Mesendoderm (in vitro differentiated cells): ENCODE results near the gene PARVA.

ENCODE experiments used
- DNase-seq: peaks from one replicate; pipeline ENCODE4 v3.0.0; 2013
- H2AK5ac ChIP-seq: 2 replicates; pipeline ENCODE4 v1.6.1; 2013; ENCODE audit warnings: low read length, inconsistent platforms
- H2BK120ac ChIP-seq: 2 replicates; pipeline ENCODE4 v1.6.1; 2013; ENCODE audit warnings: low read depth, mild to moderate bottlenecking, low read length, moderate library complexity, mixed read lengths
- H2BK15ac ChIP-seq: replicated peaks from 2 replicates; pipeline ENCODE4 v1.6.1; 2013; ENCODE audit warnings: low read depth, mild to moderate bottlenecking, moderate library complexity
- H2BK5ac ChIP-seq: 2 replicates; pipeline ENCODE4 v1.6.1; 2013; ENCODE audit warnings: low read length, inconsistent platforms
- H3K18ac ChIP-seq: 2 replicates; pipeline ENCODE4 v1.6.1; 2013; ENCODE audit warnings: mild to moderate bottlenecking, low read length, mixed read lengths
- H3K23ac ChIP-seq: one replicate; pipeline ENCODE4 v1.6.1; 2013; ENCODE audit warnings: low read length
- H3K27ac ChIP-seq: 2 replicates; pipeline ENCODE4 v1.5.1; 2013; ENCODE audit warnings: low read depth, mild to moderate bottlenecking, inconsistent platforms, low read length, moderate library complexity
- H3K27me3 ChIP-seq: 2 replicates; pipeline ENCODE4 v1.6.1; 2013; ENCODE audit warnings: low read length, control low read depth, mild to moderate bottlenecking, inconsistent platforms; ENCODE audit not compliant: insufficient read depth, poor library complexity
- H3K36me3 ChIP-seq: 2 replicates; pipeline ENCODE4 v1.6.1; 2013; ENCODE audit warnings: low read length, inconsistent platforms; ENCODE audit not compliant: control insufficient read depth, insufficient read depth
- H3K4ac ChIP-seq: one replicate; pipeline ENCODE4 v1.6.1; 2013; ENCODE audit warnings: low read depth, mild to moderate bottlenecking, low read length, moderate library complexity
- H3K4me1 ChIP-seq: 2 replicates; pipeline ENCODE4 v1.6.1; 2013; ENCODE audit warnings: low read depth, low read length, inconsistent platforms; ENCODE audit not compliant: control insufficient read depth
- H3K4me2 ChIP-seq: 2 replicates; pipeline ENCODE4 v1.6.1; 2013; ENCODE audit warnings: low read length
- H3K4me3 ChIP-seq: 2 replicates; pipeline ENCODE4 v1.5.1; 2013; ENCODE audit warnings: mild to moderate bottlenecking, low read length
- H3K56ac ChIP-seq: one replicate; pipeline ENCODE4 v1.6.1; 2013; ENCODE audit warnings: low read length
- H3K79me1 ChIP-seq: 2 replicates; pipeline ENCODE4 v1.6.1; 2013; ENCODE audit warnings: low read length, inconsistent platforms
- H3K79me2 ChIP-seq: 2 replicates; pipeline ENCODE4 v1.6.1; 2013; ENCODE audit warnings: mild to moderate bottlenecking, low read length; ENCODE audit not compliant: control insufficient read depth, insufficient read depth
- H3K9ac ChIP-seq: 2 replicates; pipeline ENCODE4 v1.6.1; 2013; ENCODE audit warnings: low read length, inconsistent platforms
- H4K5ac ChIP-seq: one replicate; pipeline ENCODE4 v1.6.1; 2013; ENCODE audit warnings: low read length
- H4K8ac ChIP-seq: one replicate; pipeline ENCODE4 v1.6.1; 2013; ENCODE audit warnings: low read depth, mild to moderate bottlenecking, control low read depth, low read length, moderate library complexity
- WGBS: extraction: QIAGEN DNeasy Blood & Tissue Kit; methylation state at CpG from one replicate; pipeline ENCODE4 v1.1.7; 2013; ENCODE audit warnings: low lambda C conversion rate, missing lambda C conversion rate; ENCODE audit not compliant: insufficient coverage; ENCODE audit errors: extremely low coverage; 5-methylcytosine and 5-hydroxymethylcytosine counted together

The PARVA gene

GRCh38 chr11:12569499-12570425 lies 192.4 kb downstream of the PARVA start:
- no peak for DNase-seq
- Histone ChIP-seq H3K9ac (no peak overlapping the region), H3K79me1 (no peaks in the 10 kb centered on the region), H2BK5ac (no peak overlapping the region), H3K4me1 (no peaks in the 10 kb centered on the region), H2AK5ac (no peak overlapping the region), H3K18ac (no peak overlapping the region), H4K8ac (no peak overlapping the region), H4K5ac (no peak overlapping the region), H3K4me3 (no peak overlapping the region), H3K56ac (no peak overlapping the region), H3K36me3 (no peaks in the 10 kb centered on the region), H2BK15ac (no peak overlapping the region), H3K4ac (no peak overlapping the region), H3K79me2 (no peaks in the 10 kb centered on the region), H3K27ac (no peak overlapping the region), H3K27me3 (no peaks in the 10 kb centered on the region), H2BK120ac (no peak overlapping the region), H3K23ac (no peak overlapping the region), H3K4me2 (no peak overlapping the region)
- WGBS, result no CpG with 5 or more reads among the region's 1 CpG

DNA sequence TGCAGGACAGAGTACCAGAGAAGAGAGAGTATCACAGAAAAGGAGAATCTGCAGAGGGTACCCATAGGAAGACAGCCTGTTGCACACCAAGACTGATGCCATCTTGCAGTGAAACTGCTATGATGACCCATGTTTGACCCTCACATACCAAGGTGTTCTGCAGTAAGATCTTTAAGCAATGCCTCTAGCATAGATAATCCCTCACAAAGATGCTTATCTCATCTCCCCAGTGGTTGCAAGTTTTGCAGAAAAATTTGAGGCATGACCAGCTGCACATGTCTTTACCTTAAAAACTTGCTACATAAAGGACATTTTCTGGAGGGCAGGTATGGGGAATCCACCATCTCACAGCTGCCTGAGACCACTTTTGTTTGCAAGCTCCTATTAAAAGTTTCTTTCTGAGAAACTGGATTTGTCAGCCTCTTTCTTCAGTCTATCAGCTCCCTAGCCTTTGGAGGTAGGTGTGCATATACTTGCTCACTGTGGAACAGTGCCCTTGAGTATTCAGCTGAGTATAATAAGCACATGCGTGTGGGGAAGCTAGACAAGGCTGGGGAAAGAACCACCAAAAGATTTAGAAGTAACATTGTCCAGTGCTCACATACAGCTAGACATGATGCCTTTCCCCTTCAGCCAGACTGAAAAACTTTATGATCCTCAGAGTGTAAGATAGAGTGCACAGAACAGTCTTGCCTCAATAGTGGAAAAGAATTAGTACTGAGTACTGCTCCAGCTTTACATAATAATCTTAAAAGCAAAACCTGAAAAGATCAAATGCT lies 196.5 kb downstream of the PARVA start:
- Histone ChIP-seq H4K5ac (no peak overlapping the region), H3K27ac (no peak overlapping the region)
- WGBS, result no CpG with 5 or more reads among the region's 1 CpG

DNA sequence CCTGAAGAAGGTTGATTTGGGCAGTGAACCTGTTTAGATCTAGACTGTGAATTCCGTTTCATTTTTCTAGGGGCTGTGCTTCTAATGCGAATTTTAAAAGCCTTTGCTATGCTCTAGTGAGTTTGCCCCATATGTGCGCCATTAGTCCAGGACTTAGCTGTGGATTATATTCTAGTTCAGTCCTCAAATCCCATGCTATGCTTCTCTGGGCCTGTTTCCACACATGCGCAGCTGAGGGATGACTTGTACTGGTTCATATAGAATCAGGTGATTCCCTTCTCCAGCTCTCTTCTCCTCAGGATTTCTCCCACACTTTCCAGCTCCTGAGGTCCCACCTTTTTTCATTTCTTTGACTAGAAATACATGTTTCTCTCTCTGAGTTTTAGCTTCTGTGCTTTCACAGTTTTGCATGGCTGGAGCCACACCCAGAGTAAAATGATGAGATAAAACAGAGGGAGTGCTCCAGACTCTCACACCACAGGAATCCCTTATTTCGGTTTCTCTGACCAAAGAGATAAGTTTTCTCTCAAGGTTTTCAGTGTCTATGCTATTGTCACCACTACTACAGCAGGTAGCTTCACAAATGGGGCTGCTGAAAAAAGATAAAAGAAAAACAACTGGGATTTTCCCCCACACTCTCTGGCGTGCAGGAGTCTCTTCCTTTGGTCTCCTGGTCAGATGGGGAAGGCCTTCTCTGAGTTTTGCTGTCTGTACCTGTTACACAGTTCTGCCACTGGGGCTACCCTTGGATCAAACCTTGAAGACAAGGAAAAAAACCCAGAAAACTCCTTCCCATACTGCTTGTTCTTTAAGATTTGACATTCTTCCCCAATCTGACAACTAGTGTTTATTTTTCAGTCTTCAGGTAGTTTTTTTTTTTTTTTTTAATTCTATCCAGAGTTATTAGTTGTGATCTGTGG lies 200.6 kb downstream of the PARVA start:
- Histone ChIP-seq H3K79me2 (no peaks in the 10 kb centered on the region), H3K4me1 (no peaks in the 10 kb centered on the region), H3K56ac (no peak overlapping the region), H4K5ac (no peak overlapping the region), H3K27ac (no peak overlapping the region), H3K27me3 (no peaks in the 10 kb centered on the region), H3K4me2 (no peak overlapping the region), H3K4me3 (no peak overlapping the region), H3K36me3 (no peaks in the 10 kb centered on the region), H3K4ac (no peak overlapping the region), H3K9ac (no peak overlapping the region), H2BK5ac (no peak overlapping the region), H3K23ac (no peak overlapping the region), H2AK5ac (no peak overlapping the region), H2BK15ac (no peak overlapping the region), H3K79me1 (no peaks in the 10 kb centered on the region), H3K18ac (no peak overlapping the region), H2BK120ac (no peak overlapping the region), H4K8ac (no peak overlapping the region)
- no CpG with 5 or more reads among the region's 6 CpGs for WGBS
- DNase-seq, result peak; percentile 63

More for the DNA sequence above, 196.5 kb downstream of the PARVA start:
- Histone ChIP-seq H3K4me1 (no peaks in the 10 kb centered on the region), H3K23ac (no peak overlapping the region), H3K18ac (no peak overlapping the region), H3K79me1 (no peaks in the 10 kb centered on the region), H2BK15ac (no peak overlapping the region), H3K4me2 (no peak overlapping the region), H3K56ac (no peak overlapping the region), H4K8ac (no peak overlapping the region), H3K79me2 (no peaks in the 10 kb centered on the region), H2BK5ac (no peak overlapping the region), H3K4ac (no peak overlapping the region), H2AK5ac (no peak overlapping the region), H3K4me3 (no peak overlapping the region), H2BK120ac (no peak overlapping the region), H3K36me3 (no peaks in the 10 kb centered on the region), H3K9ac (no peak overlapping the region), H3K27me3 (no peaks in the 10 kb centered on the region)
- peak; percentile 16 for DNase-seq

- H3K9ac ChIP-seq, result no peak overlapping the region
- H3K79me1 ChIP-seq, result no peaks in the 10 kb centered on the region
- WGBS, result no CpG with 5 or more reads among the region's 3 CpGs
- no peak overlapping the region for H4K5ac ChIP-seq
- no peak overlapping the region for H3K4me3 ChIP-seq
- H3K27ac ChIP-seq, result no peak overlapping the region
- H3K36me3 ChIP-seq, result no peaks in the 10 kb centered on the region
- H3K23ac ChIP-seq, result no peak overlapping the region
- no peak overlapping the region for H2BK120ac ChIP-seq
- H3K4me2 ChIP-seq, result no peak overlapping the region
- no peak for DNase-seq
- H2AK5ac ChIP-seq, result no peak overlapping the region
- no peak overlapping the region for H3K56ac ChIP-seq
- no peaks in the 10 kb centered on the region for H3K79me2 ChIP-seq
- no peak overlapping the region for H3K4ac ChIP-seq
- no peak overlapping the region for H2BK5ac ChIP-seq
- no peaks in the 10 kb centered on the region for H3K4me1 ChIP-seq
- no peak overlapping the region for H2BK15ac ChIP-seq
- no peaks in the 10 kb centered on the region for H3K27me3 ChIP-seq
- H4K8ac ChIP-seq, result no peak overlapping the region
- H3K18ac ChIP-seq, result no peak overlapping the region
These were observed 204.0 kb downstream of the PARVA start for GRCh38 chr11:12581416-12581815.

DNA sequence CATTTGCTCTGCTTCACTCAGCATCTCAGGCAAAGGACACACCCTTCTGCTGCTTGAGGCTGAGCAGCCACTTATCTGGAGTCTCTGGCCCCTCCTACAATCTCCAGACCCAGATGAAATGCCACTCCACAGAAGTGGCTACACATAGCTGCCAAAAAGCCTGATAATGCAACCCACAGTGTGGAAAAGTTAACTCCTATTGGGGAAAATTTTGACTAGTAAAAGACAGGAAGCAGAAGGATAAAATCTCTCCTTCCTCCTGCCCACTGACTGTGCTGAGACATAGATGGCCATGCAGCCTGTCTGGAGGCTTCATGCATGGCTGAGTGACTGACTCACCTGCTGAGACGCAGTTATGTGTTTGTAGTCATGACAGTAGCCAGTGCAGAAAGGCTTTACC lies 204.6 kb downstream of the PARVA start:
- peak; percentile 82 for DNase-seq
- no peaks in the 10 kb centered on the region for H3K27me3 ChIP-seq

More for the DNA sequence above, 204.6 kb downstream of the PARVA start:
- H4K5ac ChIP-seq, result no peak overlapping the region
- no peaks in the 10 kb centered on the region for H3K79me1 ChIP-seq
- H3K4me2 ChIP-seq, result no peak overlapping the region
- WGBS, result no CpG with 5 or more reads among the region's 1 CpG
- H3K9ac ChIP-seq, result no peak overlapping the region
- no peak overlapping the region for H2AK5ac ChIP-seq
- no peaks in the 10 kb centered on the region for H3K79me2 ChIP-seq
- no peak overlapping the region for H3K56ac ChIP-seq
- no peak overlapping the region for H2BK5ac ChIP-seq
- H2BK120ac ChIP-seq, result no peak overlapping the region
- H3K36me3 ChIP-seq, result no peaks in the 10 kb centered on the region
- H3K18ac ChIP-seq, result no peak overlapping the region
- H3K4ac ChIP-seq, result no peak overlapping the region
- H3K23ac ChIP-seq, result no peak overlapping the region
- H3K4me3 ChIP-seq, result no peak overlapping the region
- H3K27ac ChIP-seq, result no peak overlapping the region
- no peaks in the 10 kb centered on the region for H3K4me1 ChIP-seq
- H2BK15ac ChIP-seq, result no peak overlapping the region
- H4K8ac ChIP-seq, result no peak overlapping the region
